ENCODE data around the gene PKD1L1.
A peak's percentile ranks its signal among the peaks of the same experiment; 100 is the strongest.

GRCh38 chr7:47962262-47962661, 14.0 kb upstream of the PKD1L1 start:
- TF ChIP-seq TAF1 (IDR thresholded peaks at IDR 0.05; ENCODE audit: low read depth) = no peak
- TF ChIP-seq MAX (IDR thresholded peaks at IDR 0.05) = no peak
- no peak for TF ChIP-seq EP300 (IDR thresholded peaks at IDR 0.05; ENCODE audit: borderline replicate concordance)
- no peak for TF ChIP-seq REST (IDR thresholded peaks at IDR 0.05; ENCODE audit: low read depth)
- no peak for TF ChIP-seq CREB1 (IDR thresholded peaks at IDR 0.05; ENCODE audit: low read depth)
- TF ChIP-seq EGR1 (IDR thresholded peaks at IDR 0.05) = no peak
- no peak for TF ChIP-seq TEAD4 (IDR thresholded peaks at IDR 0.05)
- TF ChIP-seq USF1 (IDR thresholded peaks at IDR 0.05) = no peak
- TF ChIP-seq YY1 (IDR thresholded peaks at IDR 0.05; ENCODE audit: low read depth) = no peak
- peak; percentile 8; the same call in 1 of the 2 replicates for TF ChIP-seq NFIC (IDR thresholded peaks at IDR 0.05)
- no peak for TF ChIP-seq CEBPB (IDR thresholded peaks at IDR 0.05)
